GM12873 (cell line): ENCODE results near the gene ZKSCAN5.

Experiments
- TF ChIP-seq, protein P1 (sequence below): IDR thresholded peaks from 2 replicates; pipeline ENCODE4 v1.5.1; 2012; ENCODE audit warnings: low read depth, mild to moderate bottlenecking, moderate library complexity, low read length, control low read depth; ENCODE audit not compliant: insufficient read depth; ENCODE audit errors: missing control alignments

The ZKSCAN5 gene

GRCh38 chr7:99504603-99505323 is at the start of gene ZKSCAN5:
Gene ZKSCAN5, plus strand, starts transcription at chr7:99504662. Its CDS starts 1,383 bp downstream, at chr7:99506045.
- TF ChIP-seq, protein P1, sequence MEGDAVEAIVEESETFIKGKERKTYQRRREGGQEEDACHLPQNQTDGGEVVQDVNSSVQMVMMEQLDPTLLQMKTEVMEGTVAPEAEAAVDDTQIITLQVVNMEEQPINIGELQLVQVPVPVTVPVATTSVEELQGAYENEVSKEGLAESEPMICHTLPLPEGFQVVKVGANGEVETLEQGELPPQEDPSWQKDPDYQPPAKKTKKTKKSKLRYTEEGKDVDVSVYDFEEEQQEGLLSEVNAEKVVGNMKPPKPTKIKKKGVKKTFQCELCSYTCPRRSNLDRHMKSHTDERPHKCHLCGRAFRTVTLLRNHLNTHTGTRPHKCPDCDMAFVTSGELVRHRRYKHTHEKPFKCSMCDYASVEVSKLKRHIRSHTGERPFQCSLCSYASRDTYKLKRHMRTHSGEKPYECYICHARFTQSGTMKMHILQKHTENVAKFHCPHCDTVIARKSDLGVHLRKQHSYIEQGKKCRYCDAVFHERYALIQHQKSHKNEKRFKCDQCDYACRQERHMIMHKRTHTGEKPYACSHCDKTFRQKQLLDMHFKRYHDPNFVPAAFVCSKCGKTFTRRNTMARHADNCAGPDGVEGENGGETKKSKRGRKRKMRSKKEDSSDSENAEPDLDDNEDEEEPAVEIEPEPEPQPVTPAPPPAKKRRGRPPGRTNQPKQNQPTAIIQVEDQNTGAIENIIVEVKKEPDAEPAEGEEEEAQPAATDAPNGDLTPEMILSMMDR = no peak

GRCh38 chr7:99455874-99456273 is 48.6 kb upstream of the ZKSCAN5 start:
- TF ChIP-seq, protein P1 = no peak

DNA sequence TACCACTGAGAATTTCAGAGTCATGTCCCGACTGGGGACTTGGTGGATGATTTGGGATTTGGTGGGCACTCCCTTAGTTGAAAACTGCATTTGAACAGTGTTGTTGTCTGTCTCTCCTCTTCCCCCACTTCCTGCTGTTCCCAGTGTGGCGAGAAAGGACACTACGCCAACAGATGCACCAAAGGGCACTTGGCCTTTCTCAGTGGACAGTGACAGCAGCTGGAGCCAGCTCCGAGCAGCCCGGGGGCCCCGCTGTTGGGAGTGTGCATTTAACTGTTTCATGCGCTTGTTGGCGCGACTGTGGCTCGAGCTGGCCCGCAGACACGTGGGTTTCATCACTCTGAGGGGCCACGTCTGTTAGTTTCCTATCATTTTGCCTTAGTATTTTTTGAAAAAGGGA is 48.2 kb upstream of the ZKSCAN5 start:
- TF ChIP-seq, protein P1 = no peak

- TF ChIP-seq, protein P1 = no peak
These were observed 47.3 kb upstream of the ZKSCAN5 start for GRCh38 chr7:99457050-99457649.

DNA sequence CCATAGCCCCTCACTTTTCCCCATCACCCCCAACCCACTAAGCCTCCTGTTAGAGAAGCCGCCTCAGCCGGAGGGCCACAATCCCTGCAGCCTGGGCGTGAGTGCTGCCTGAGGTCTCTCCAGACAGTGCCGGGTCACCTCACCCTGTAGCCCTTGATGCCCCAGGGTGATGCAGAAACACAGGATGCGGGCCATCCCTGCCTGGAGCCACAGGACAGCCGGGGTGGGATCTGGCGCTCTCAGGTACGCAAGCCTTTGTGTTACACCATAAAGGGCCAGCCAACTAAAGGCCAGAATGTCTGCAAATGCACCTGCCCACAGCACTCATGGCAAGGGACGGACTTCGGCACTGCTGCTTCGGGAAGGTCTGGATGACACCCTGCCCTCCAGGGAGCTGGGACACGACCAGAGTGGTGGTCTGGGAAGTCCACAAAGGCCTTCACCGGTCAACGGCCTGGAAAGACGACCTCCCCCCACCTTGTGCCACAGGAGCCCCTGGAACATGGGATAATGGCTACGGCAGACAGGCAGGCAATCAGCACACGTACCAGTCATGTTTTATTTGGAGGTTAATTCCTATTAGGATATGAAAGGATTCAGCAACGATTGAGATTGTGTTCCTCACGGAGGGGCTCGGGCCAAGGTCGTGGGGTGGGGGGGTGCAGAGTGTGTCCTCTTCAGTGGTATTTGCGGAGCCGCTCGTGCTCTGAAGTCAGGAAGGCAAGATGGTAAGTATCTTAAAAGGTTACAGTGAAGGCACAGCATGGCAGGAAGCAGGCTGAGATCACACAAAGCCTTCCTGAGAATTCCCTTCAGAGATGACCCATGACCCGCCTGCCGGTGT is 46.6 kb upstream of the ZKSCAN5 start:
- TF ChIP-seq, protein P1 = no peak

DNA sequence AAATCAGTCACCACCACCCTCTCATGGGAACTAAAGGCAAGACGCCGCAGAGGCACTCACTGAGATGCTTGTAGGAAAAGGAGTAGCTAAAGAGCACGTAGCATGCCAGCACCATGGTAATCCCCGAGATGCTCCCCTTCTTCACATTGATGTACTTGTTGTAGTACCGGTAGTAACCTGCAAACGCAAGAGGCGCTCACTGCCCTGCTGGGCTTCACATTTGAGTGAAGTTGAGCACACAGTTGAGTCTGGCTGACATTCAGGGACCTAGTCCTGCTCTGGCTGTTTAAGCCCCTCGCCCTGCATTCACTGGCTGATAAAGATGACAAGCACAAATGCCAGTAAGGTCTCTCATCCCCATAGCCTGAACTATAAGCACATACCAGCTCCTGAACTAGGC is 45.4 kb upstream of the ZKSCAN5 start:
- TF ChIP-seq, protein P1 = peak; percentile 68

DNA sequence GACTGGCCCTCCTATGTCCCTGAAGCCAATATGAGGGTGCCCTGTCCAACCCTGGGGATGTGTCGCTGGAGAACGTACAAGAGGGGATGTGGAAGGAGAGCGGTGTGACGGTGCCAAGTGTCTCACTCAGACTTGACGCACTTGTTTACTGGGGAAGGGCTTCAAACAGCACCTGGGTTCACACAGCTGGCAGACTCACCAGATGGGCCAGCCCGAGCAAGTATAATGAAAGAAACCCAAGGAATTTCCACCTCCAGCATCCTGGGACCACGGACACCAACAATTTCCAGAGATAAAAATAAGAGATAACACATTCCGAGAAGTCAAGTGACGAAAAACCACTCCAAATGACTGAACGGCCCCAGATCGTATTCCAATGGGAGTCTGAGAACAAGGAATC is 43.8 kb upstream of the ZKSCAN5 start:
- TF ChIP-seq, protein P1 = no peak
